ENCODE results near the gene CASKIN2. TPM values are rescaled to one million over a fixed set of nuclear protein-coding genes. Genes with fewer than 3 reads are reported as not detected.

CASKIN2 gene
- total RNA-seq, 4 donors from 2014 or later = 13.7 to 46.0 (median 15.6) TPM

DNA sequence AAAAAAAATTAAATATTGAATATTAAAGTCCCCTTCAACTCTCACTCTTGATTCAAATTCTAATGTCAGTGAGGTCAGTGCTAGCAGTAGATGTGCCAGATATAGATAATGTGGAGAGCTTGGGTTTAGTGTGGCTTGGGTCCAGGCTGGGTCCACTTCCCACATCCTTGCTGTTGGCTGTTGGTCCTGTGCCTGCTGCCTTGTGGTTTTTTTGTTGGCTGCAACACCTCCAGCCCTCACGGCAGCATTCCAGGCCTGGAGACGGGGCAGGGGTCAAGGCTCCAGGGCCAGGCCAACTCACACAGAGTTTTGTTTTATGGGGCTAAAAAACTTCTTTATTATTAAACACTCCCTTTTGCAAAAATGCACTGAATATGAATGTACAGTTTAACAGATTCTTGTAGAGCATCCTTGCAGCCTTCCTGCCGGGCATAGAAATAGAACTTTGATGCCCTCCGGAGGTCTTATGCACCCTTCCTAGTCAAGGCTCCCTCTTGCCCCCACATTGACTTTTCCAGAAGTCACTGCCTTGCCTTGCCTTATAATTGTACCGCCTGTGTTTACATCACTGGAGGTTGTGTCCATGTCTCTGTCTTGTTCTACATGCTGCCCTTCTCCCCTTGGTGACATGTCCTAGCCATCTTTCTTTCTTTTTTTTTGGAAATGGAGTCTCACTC, 46.7 kb upstream of the CASKIN2 start:
- peaks cover 0 to 6% (median 0%) of the 10 kb centered on the region in 3 donors for H3K4me1 ChIP-seq
- no peak overlapping the region for H3K27ac ChIP-seq
- 70 to 79% methylated on average over 2 to 5 of the region's 5 CpGs for WGBS, 2 donors (ENCODE audit: low coverage in 1 of 2)
- H3K27me3 ChIP-seq = no peaks in the 10 kb centered on the region
- no peaks in the 10 kb centered on the region for H3K9me3 ChIP-seq
- no peak overlapping the region for H3K4me3 ChIP-seq
- H3K36me3 ChIP-seq = peaks cover 0 to 28% of the 10 kb centered on the region in 2 donors
- TF ChIP-seq, protein P1, sequence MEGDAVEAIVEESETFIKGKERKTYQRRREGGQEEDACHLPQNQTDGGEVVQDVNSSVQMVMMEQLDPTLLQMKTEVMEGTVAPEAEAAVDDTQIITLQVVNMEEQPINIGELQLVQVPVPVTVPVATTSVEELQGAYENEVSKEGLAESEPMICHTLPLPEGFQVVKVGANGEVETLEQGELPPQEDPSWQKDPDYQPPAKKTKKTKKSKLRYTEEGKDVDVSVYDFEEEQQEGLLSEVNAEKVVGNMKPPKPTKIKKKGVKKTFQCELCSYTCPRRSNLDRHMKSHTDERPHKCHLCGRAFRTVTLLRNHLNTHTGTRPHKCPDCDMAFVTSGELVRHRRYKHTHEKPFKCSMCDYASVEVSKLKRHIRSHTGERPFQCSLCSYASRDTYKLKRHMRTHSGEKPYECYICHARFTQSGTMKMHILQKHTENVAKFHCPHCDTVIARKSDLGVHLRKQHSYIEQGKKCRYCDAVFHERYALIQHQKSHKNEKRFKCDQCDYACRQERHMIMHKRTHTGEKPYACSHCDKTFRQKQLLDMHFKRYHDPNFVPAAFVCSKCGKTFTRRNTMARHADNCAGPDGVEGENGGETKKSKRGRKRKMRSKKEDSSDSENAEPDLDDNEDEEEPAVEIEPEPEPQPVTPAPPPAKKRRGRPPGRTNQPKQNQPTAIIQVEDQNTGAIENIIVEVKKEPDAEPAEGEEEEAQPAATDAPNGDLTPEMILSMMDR (IDR thresholded peaks at IDR 0.05) = no peak
- TF ChIP-seq POLR2A (IDR thresholded peaks at IDR 0.05) = no peak
- no peak for TF ChIP-seq EP300 (IDR thresholded peaks at IDR 0.05)
- TF ChIP-seq POLR2AphosphoS5 (IDR thresholded peaks at IDR 0.05) = no peak
- ATAC-seq = no peak

DNA sequence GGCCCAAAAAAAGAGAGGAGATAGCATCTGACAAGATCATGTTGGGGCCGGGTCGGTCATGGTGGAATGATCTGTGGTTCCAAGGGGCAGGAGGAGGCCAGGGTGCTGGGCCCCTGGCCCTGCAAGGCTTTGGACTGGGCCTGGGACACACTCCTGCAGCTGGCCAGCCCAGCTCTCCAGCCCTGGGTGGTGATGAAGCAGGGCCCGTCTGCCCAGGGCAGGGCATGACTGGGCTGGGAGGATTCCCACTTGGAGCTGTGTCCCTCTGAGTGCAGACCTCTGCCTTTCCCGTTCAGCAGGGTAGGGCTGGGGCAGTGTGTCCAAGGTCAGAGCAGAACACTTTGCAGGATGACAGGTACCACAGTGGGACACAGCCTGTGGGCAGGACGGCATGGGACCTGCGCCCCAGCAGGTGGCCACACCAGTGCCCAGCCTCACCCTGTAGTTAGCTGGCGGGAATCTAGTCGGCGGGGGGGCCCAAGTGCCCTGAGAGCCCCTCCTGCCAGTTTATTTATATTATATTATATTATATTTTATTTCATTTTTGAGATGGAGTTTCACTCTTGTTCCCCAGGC, 44.7 kb upstream of the CASKIN2 start:
- WGBS, 2 donors (ENCODE audit: low coverage in 1 of 2) = 80 to 94% methylated on average over 2 of the region's 9 CpGs
- ATAC-seq = no peak
- no peaks in the 10 kb centered on the region for H3K27me3 ChIP-seq
- no peak overlapping the region for H3K4me3 ChIP-seq
- H3K9me3 ChIP-seq = no peaks in the 10 kb centered on the region
- H3K27ac ChIP-seq = no peak overlapping the region
- TF ChIP-seq POLR2A (IDR thresholded peaks at IDR 0.05) (no peak), EP300 (IDR thresholded peaks at IDR 0.05) (no peak), POLR2AphosphoS5 (IDR thresholded peaks at IDR 0.05) (no peak)
- TF ChIP-seq, protein P1 (IDR thresholded peaks at IDR 0.05) = no peak
- peaks cover 0 to 6% (median 0%) of the 10 kb centered on the region in 3 donors for H3K4me1 ChIP-seq
- peaks cover 0 to 25% of the 10 kb centered on the region in 2 donors for H3K36me3 ChIP-seq

DNA sequence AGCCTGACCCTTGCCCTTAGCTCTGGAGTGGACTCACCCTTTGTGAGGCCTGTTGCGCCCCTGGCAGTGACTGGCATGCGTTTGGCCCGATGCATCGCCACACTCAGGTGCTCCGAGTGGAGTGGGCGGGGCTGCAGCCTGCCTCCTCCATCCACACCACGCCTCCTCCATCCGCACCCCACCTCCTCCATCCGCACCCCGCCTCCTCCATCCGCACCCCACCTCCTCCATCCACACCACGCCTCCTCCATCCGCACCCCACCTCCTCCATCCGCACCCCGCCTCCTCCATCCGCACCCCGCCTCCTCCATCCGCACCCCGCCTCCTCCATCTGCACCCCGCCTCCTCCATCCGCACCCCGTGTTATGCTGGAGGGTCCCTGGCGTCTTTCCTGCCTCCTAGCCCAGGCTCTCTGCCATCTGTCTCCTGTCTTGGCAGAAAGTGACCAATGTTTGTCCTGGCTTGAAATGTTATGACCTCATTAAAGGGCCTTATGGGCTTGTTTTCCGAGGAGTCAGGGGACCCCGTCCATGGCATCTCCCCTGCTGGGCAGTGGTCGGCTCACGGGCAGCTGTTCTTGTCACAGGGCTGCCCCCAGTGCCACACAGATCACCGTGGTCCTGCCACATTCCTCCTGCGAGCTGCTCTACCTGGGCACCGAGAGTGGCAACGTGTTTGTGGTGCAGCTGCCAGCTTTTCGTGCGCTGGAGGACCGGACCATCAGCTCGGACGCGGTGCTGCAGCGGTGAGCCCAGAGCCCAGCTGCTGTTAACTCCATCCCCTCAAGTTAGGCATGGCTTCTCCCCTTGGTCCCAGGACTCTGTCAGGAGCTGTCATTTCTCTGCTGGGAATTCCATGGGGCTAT, 43.6 kb upstream of the CASKIN2 start:
- Histone ChIP-seq H3K4me1 (peaks cover 0 to 6% (median 0%) of the 10 kb centered on the region in 3 donors), H3K36me3 (peaks cover 0 to 13% of the 10 kb centered on the region in 2 donors), H3K4me3 (no peak overlapping the region), H3K27me3 (no peaks in the 10 kb centered on the region), H3K27ac (no peak overlapping the region), H3K9me3 (no peaks in the 10 kb centered on the region)
- WGBS, 2 donors (ENCODE audit: low coverage in 1 of 2) = 60 to 92% methylated on average over 1 to 9 of the region's 38 CpGs
- TF ChIP-seq POLR2AphosphoS5 (IDR thresholded peaks at IDR 0.05) (no peak), EP300 (IDR thresholded peaks at IDR 0.05) (no peak), POLR2A (IDR thresholded peaks at IDR 0.05) (no peak)
- TF ChIP-seq, protein P1 (IDR thresholded peaks at IDR 0.05) = no peak
- ATAC-seq = no peak

DNA sequence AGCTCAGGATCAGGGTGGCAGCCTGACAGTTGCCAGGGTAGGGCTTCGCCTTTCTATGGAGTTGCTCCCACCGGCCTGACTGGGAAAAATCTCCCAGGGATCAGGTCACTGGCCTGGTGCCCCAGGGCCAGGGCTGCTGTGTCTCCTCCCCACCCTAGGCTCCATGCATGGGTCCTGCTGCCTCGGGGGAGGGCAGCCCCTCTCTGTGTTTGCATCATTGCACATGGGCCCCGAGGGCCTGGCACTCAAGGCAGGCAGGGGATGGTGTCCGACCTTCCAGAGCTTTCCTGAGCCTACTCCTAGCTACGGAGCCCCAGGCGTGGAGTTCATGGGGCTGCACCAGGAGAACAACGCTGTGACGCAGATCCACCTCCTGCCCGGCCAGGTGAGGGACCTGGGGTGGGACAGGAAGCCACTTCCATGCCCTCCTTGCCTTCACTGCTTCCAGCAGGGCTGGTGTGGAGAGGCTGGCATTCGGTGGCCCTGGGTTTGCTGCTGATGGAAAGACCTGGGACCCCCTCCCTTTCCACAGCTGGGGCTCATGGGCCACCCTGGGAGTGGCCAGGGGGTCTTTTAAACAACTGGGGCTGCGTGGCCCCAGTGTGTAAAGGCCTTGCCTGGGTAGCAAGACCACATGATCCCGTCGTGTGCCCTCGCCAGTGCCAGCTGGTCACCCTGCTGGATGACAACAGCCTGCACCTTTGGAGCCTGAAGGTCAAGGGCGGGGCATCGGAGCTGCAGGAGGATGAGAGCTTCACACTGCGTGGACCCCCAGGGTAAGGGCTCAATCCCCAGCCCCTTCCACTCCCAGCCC, 42.7 kb upstream of the CASKIN2 start:
- 89% methylated on average over 3 of the region's 18 CpGs; no CpG with 5 or more reads in 1 of the 2 donors for WGBS, 2 donors (ENCODE audit: low coverage in 1 of 2)
- H3K27ac ChIP-seq = no peak overlapping the region

More for the DNA sequence above, 42.7 kb upstream of the CASKIN2 start:
- no peak for ATAC-seq
- Histone ChIP-seq H3K4me3 (no peak overlapping the region), H3K36me3 (peaks cover 0 to 5% of the 10 kb centered on the region in 2 donors), H3K4me1 (peaks cover 0 to 8% (median 0%) of the 10 kb centered on the region in 3 donors), H3K9me3 (no peaks in the 10 kb centered on the region), H3K27me3 (no peaks in the 10 kb centered on the region)
- TF ChIP-seq, protein P1 (IDR thresholded peaks at IDR 0.05) = no peak
- TF ChIP-seq POLR2AphosphoS5 (IDR thresholded peaks at IDR 0.05) = no peak
- TF ChIP-seq EP300 (IDR thresholded peaks at IDR 0.05) = no peak
- TF ChIP-seq POLR2A (IDR thresholded peaks at IDR 0.05) = no peak
